Measurements from ENCODE around the gene RBM4. TPM values are rescaled to one million over a fixed set of nuclear protein-coding genes. Genes with fewer than 3 reads are reported as not detected.

Gene RBM4
- total and polyA plus RNA-seq, 2 donors (not counting 1 experiment from before 2014, with no cell fraction given) = 105 to 161 TPM

- no peak overlapping the region for H3K4me2 ChIP-seq (ENCODE audit: extremely low read depth, insufficient read depth, low read length)
- H3K4me1 ChIP-seq (ENCODE audit: control insufficient read depth, extremely low read depth, insufficient read depth, low read length) = no peaks in the 10 kb centered on the region
- no peaks in the 10 kb centered on the region for H3K27me3 ChIP-seq (ENCODE audit: control insufficient read depth, insufficient read depth, low read length)
- H3K36me3 ChIP-seq (ENCODE audit: control insufficient read depth, insufficient read depth, low read length) = no peaks in the 10 kb centered on the region
- no peak overlapping the region for H3K27ac ChIP-seq (ENCODE audit: insufficient read depth, low read length)
- no peaks in the 10 kb centered on the region for H3K9me3 ChIP-seq (ENCODE audit: control insufficient read depth, insufficient read depth, low read depth, low read length)
- no peak overlapping the region for H2AFZ ChIP-seq (ENCODE audit: low read length)
- no peak for TF ChIP-seq EZH2 (IDR thresholded peaks at IDR 0.05; ENCODE audit: low read length, missing control alignments)
- TF ChIP-seq, protein P1, sequence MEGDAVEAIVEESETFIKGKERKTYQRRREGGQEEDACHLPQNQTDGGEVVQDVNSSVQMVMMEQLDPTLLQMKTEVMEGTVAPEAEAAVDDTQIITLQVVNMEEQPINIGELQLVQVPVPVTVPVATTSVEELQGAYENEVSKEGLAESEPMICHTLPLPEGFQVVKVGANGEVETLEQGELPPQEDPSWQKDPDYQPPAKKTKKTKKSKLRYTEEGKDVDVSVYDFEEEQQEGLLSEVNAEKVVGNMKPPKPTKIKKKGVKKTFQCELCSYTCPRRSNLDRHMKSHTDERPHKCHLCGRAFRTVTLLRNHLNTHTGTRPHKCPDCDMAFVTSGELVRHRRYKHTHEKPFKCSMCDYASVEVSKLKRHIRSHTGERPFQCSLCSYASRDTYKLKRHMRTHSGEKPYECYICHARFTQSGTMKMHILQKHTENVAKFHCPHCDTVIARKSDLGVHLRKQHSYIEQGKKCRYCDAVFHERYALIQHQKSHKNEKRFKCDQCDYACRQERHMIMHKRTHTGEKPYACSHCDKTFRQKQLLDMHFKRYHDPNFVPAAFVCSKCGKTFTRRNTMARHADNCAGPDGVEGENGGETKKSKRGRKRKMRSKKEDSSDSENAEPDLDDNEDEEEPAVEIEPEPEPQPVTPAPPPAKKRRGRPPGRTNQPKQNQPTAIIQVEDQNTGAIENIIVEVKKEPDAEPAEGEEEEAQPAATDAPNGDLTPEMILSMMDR (conservative IDR thresholded peaks at IDR 0.05 in 1 of 2, IDR thresholded peaks at IDR 0.05 in 1 of 2; ENCODE audit: low read depth in 1 of 2, low read length in 2 of 2) = no peak
- no peak overlapping the region for H3K4me3 ChIP-seq (replicated peaks in 1 of 4; ENCODE audit: control extremely low read depth in 1 of 4, insufficient read depth in 1 of 4, low read depth in 3 of 4, low read length in 4 of 4)
- H4K20me1 ChIP-seq (ENCODE audit: control insufficient read depth, extremely low read depth, insufficient read depth, low read length) = no peaks in the 10 kb centered on the region
- H3K79me2 ChIP-seq (ENCODE audit: control insufficient read depth, insufficient read depth, low read length) = no peaks in the 10 kb centered on the region
- H3K9ac ChIP-seq (ENCODE audit: insufficient read depth, low read length) = no peak overlapping the region
- no peak for DNase-seq (ENCODE audit: low read depth in 2 of 2)
Measured at GRCh38 chr11:66692871-66693331, 54.4 kb downstream of the RBM4 start.

- no peaks in the 10 kb centered on the region for H3K4me1 ChIP-seq (ENCODE audit: control insufficient read depth, extremely low read depth, insufficient read depth, low read length)
- H3K4me3 ChIP-seq (replicated peaks in 1 of 4; ENCODE audit: control extremely low read depth in 1 of 4, insufficient read depth in 1 of 4, low read depth in 3 of 4, low read length in 4 of 4) = no peak overlapping the region
- H3K9me3 ChIP-seq (ENCODE audit: control insufficient read depth, insufficient read depth, low read depth, low read length) = no peaks in the 10 kb centered on the region
- TF ChIP-seq EZH2 (IDR thresholded peaks at IDR 0.05; ENCODE audit: low read length, missing control alignments) = no peak
- TF ChIP-seq, protein P1 (conservative IDR thresholded peaks at IDR 0.05 in 1 of 2, IDR thresholded peaks at IDR 0.05 in 1 of 2; ENCODE audit: low read depth in 1 of 2, low read length in 2 of 2) = no peak
- no peaks in the 10 kb centered on the region for H3K27me3 ChIP-seq (ENCODE audit: control insufficient read depth, insufficient read depth, low read length)
- H3K4me2 ChIP-seq (ENCODE audit: extremely low read depth, insufficient read depth, low read length) = no peak overlapping the region
- H3K36me3 ChIP-seq (ENCODE audit: control insufficient read depth, insufficient read depth, low read length) = no peaks in the 10 kb centered on the region
- no peaks in the 10 kb centered on the region for H3K79me2 ChIP-seq (ENCODE audit: control insufficient read depth, insufficient read depth, low read length)
- H3K27ac ChIP-seq (ENCODE audit: insufficient read depth, low read length) = no peak overlapping the region
- H3K9ac ChIP-seq (ENCODE audit: insufficient read depth, low read length) = no peak overlapping the region
- H4K20me1 ChIP-seq (ENCODE audit: control insufficient read depth, extremely low read depth, insufficient read depth, low read length) = no peaks in the 10 kb centered on the region
- no peak overlapping the region for H2AFZ ChIP-seq (ENCODE audit: low read length)
- no peak for DNase-seq (ENCODE audit: low read depth in 2 of 2)
Measured at GRCh38 chr11:66693356-66694055, 55.0 kb downstream of the RBM4 start.

DNA sequence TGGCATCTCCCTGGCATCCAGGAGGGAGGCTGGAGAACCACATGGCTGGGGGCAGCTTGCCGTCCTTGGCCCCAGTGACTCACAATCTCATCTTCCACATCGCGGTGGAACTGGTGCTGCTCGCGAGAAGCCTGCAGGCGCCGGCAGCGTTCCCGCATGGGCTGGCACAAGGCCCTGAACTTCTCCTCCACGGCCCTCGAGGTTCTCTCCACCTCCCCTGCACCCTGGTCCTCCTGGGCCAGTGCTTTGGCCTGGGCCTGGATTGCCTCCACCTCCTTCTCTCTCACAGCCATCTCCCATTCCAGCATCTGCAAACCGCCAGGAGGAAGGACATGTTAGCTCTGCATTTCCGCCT lies 55.5 kb downstream of the RBM4 start:
- Histone ChIP-seq H3K27ac (ENCODE audit: insufficient read depth, low read length) (no peak overlapping the region), H3K9ac (ENCODE audit: insufficient read depth, low read length) (no peak overlapping the region), H3K27me3 (ENCODE audit: control insufficient read depth, insufficient read depth, low read length) (no peaks in the 10 kb centered on the region), H3K4me3 (replicated peaks in 1 of 4; ENCODE audit: control extremely low read depth in 1 of 4, insufficient read depth in 1 of 4, low read depth in 3 of 4, low read length in 4 of 4) (no peak overlapping the region), H3K4me2 (ENCODE audit: extremely low read depth, insufficient read depth, low read length) (no peak overlapping the region), H3K79me2 (ENCODE audit: control insufficient read depth, insufficient read depth, low read length) (no peaks in the 10 kb centered on the region), H4K20me1 (ENCODE audit: control insufficient read depth, extremely low read depth, insufficient read depth, low read length) (no peaks in the 10 kb centered on the region), H3K4me1 (ENCODE audit: control insufficient read depth, extremely low read depth, insufficient read depth, low read length) (no peaks in the 10 kb centered on the region), H2AFZ (ENCODE audit: low read length) (no peak overlapping the region), H3K36me3 (ENCODE audit: control insufficient read depth, insufficient read depth, low read length) (no peaks in the 10 kb centered on the region), H3K9me3 (ENCODE audit: control insufficient read depth, insufficient read depth, low read depth, low read length) (no peaks in the 10 kb centered on the region)
- DNase-seq (ENCODE audit: low read depth in 2 of 2) = no peak
- TF ChIP-seq EZH2 (IDR thresholded peaks at IDR 0.05; ENCODE audit: low read length, missing control alignments) = no peak
- TF ChIP-seq, protein P1 (conservative IDR thresholded peaks at IDR 0.05 in 1 of 2, IDR thresholded peaks at IDR 0.05 in 1 of 2; ENCODE audit: low read depth in 1 of 2, low read length in 2 of 2) = no peak
